Nephron progenitor cell (in vitro differentiated cells): ENCODE measurements around the gene NAT14.
A peak's percentile ranks its signal among the peaks of the same experiment; 100 is the strongest.

ENCODE experiments used
- DNase-seq: peaks from one replicate; pipeline ENCODE4 v3.0.0; 2021
- H3K27ac Mint-ChIP-seq: 2 replicates; pipeline ENCODE4 v1.8.0; 2021; ENCODE audit warnings: mild to moderate bottlenecking, moderate library complexity, mixed read lengths
- H3K27me3 Mint-ChIP-seq: 2 replicates; pipeline ENCODE4 v1.8.0; 2021; ENCODE audit warnings: mild to moderate bottlenecking, low read depth, mixed read lengths; ENCODE audit not compliant: poor library complexity
- H3K36me3 Mint-ChIP-seq: 2 replicates; pipeline ENCODE4 v1.8.0; 2021; ENCODE audit warnings: low read depth, mixed read lengths
- H3K4me1 Mint-ChIP-seq: 2 replicates; pipeline ENCODE4 v1.8.0; 2021; ENCODE audit warnings: mixed read lengths
- H3K4me3 Mint-ChIP-seq: 2 replicates; pipeline ENCODE4 v1.8.0; 2021; ENCODE audit warnings: mild to moderate bottlenecking, moderate library complexity, mixed read lengths
- H3K9me3 Mint-ChIP-seq: 2 replicates; pipeline ENCODE4 v1.8.0; 2021; ENCODE audit warnings: mild to moderate bottlenecking, moderate library complexity, mixed read lengths
- CTCF ChIP-seq: fragments of 200-600 bp; sonication (generic); IDR thresholded peaks from 2 replicates; pipeline ENCODE4 v1.5.0; 2021; ENCODE audit warnings: antibody characterized with exemption

NAT14 gene

GRCh38 chr19:55441319-55441691, 43.7 kb upstream of the NAT14 start:
- H3K4me1 Mint-ChIP-seq: peaks cover 27% of the 10 kb centered on the region
- H3K9me3 Mint-ChIP-seq: peaks cover 13% of the 10 kb centered on the region
- H3K27ac Mint-ChIP-seq: no peak overlapping the region
- no peak for DNase-seq
- no peaks in the 10 kb centered on the region for H3K36me3 Mint-ChIP-seq
- no peak for TF ChIP-seq CTCF
- H3K4me3 Mint-ChIP-seq: peak overlapping the region; percentile 23
- no peaks in the 10 kb centered on the region for H3K27me3 Mint-ChIP-seq

- DNase-seq: no peak
- Mint-ChIP-seq H3K4me3 (peak overlapping the region; percentile 23), H3K27me3 (no peaks in the 10 kb centered on the region), H3K27ac (no peak overlapping the region), H3K9me3 (peaks cover 13% of the 10 kb centered on the region), H3K36me3 (no peaks in the 10 kb centered on the region), H3K4me1 (peaks cover 27% of the 10 kb centered on the region)
- no peak for TF ChIP-seq CTCF
Observed at GRCh38 chr19:55441692-55442321, 43.2 kb upstream of the NAT14 start.

- no peak for TF ChIP-seq CTCF
- H3K27ac Mint-ChIP-seq: no peak overlapping the region
- H3K4me3 Mint-ChIP-seq: no peak overlapping the region
- H3K27me3 Mint-ChIP-seq: no peaks in the 10 kb centered on the region
- H3K4me1 Mint-ChIP-seq: peaks cover 24% of the 10 kb centered on the region
- H3K9me3 Mint-ChIP-seq: peaks cover 13% of the 10 kb centered on the region
- no peak for DNase-seq
- no peaks in the 10 kb centered on the region for H3K36me3 Mint-ChIP-seq
Observed at GRCh38 chr19:55442372-55442961, 42.5 kb upstream of the NAT14 start.

GRCh38 chr19:55443045-55443823, 41.8 kb upstream of the NAT14 start, which contains the start of gene SHISA7:
Gene SHISA7, minus strand, starts transcription at chr19:55443300. Its CDS starts 437 bp downstream, at chr19:55442863.
- H3K9me3 Mint-ChIP-seq: peaks cover 13% of the 10 kb centered on the region
- peaks cover 22% of the 10 kb centered on the region for H3K4me1 Mint-ChIP-seq
- H3K36me3 Mint-ChIP-seq: no peaks in the 10 kb centered on the region
- no peaks in the 10 kb centered on the region for H3K27me3 Mint-ChIP-seq
- DNase-seq: no peak
- TF ChIP-seq CTCF: no peak
- peak within 1 kb of the TSS; percentile 36 for H3K4me3 Mint-ChIP-seq
- no peak within 1 kb of the TSS for H3K27ac Mint-ChIP-seq

GRCh38 chr19:55443824-55444480, 41.0 kb upstream of the NAT14 start:
- Mint-ChIP-seq H3K4me3 (no peak overlapping the region), H3K36me3 (no peaks in the 10 kb centered on the region), H3K9me3 (peaks cover 13% of the 10 kb centered on the region), H3K4me1 (peaks cover 22% of the 10 kb centered on the region), H3K27ac (no peak overlapping the region), H3K27me3 (no peaks in the 10 kb centered on the region)
- no peak for DNase-seq
- TF ChIP-seq CTCF: no peak
